ENCODE data around the gene EEIG1. TPM values are rescaled to one million over a fixed set of nuclear protein-coding genes. Genes with fewer than 3 reads are reported as not detected.
A peak's percentile ranks its signal among the peaks of the same experiment; 100 is the strongest.

The EEIG1 gene
- total and polyA plus RNA-seq, 9 of the 15 experiments (the other 6 are each of a cell fraction or from before 2014, with no cell fraction given): 0.17 to 16.7 (median 3.6) TPM

DNA sequence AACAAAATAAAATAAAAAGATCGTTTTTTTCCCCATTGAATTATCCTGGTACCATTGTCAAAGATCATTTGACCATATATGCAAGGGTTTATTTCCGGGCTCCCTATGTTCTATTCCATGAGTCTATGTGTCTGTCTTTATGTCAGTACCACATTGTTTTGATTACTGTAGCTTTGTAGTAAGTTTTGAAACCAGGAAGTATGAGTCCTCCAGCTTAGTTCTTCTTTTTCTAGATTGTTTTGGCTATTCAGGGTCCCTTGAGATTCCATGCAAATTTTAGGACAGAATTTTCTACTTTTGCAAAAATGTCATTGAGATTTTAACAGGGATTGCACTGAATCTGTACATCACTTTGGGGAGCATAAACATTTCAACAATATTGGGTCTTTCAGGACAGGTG is 18.7 kb upstream of the EEIG1 start (continued):
- TF ChIP-seq ELF1 (tag; IDR thresholded peaks at IDR 0.05) (peak; percentile 62; the same call in 1 of the 2 replicates), ADNP (tag; IDR thresholded peaks at IDR 0.05) (peak; percentile 27; the same call in 1 of the 2 replicates), TRIM24 (IDR thresholded peaks at IDR 0.05) (0 out of 4 replicates have a peak, but pooled peaks of 1 of the 2 experiments have one; percentile 32), ETV5 (CRISPR knock-in tag; IDR thresholded peaks at IDR 0.05; ENCODE audit: low read depth) (no peak), ASH1L (IDR thresholded peaks at IDR 0.05; ENCODE audit: borderline replicate concordance, low read depth, partially characterized antibody) (no peak), SRF (CRISPR knock-in tag; IDR thresholded peaks at IDR 0.05) (0 out of 4 replicates have a peak, but pooled peaks of 1 of the 2 experiments have one; percentile 37)
- TF ChIP-seq, protein P1, sequence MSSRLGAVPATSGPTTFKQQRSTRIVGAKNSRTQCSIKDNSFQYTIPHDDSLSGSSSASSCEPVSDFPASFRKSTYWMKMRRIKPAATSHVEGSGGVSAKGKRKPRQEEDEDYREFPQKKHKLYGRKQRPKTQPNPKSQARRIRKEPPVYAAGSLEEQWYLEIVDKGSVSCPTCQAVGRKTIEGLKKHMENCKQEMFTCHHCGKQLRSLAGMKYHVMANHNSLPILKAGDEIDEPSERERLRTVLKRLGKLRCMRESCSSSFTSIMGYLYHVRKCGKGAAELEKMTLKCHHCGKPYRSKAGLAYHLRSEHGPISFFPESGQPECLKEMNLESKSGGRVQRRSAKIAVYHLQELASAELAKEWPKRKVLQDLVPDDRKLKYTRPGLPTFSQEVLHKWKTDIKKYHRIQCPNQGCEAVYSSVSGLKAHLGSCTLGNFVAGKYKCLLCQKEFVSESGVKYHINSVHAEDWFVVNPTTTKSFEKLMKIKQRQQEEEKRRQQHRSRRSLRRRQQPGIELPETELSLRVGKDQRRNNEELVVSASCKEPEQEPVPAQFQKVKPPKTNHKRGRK (tag; IDR thresholded peaks at IDR 0.05): no peak

DNA sequence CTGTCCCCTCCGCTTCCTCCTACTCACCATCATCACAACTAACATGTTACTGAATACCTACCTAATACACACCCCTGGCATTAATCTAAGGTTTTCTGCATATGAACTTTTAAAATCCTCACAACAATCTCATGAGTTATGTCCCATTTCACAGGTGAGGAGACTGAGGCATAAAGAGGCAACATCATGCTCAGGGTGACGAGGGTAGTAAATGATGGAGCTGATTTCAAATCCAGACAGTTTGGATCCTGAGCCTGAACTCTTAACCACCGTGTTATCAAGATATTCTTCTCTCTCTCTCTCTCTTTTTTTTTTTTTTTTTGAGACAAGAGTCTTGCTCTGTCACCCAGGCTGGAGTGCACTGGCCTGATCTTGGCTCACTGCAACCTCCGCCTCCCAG is 12.9 kb upstream of the EEIG1 start:
- BruUV-seq (replicated peaks): no TSS peak
- WGBS (ENCODE audit: insufficient coverage, low coverage, missing lambda C conversion rate): 54% methylated on average over 2 of the region's 4 CpGs
- in situ Hi-C loops (cut with MboI): no loop called here
- TF ChIP-seq XRCC5 (IDR thresholded peaks at IDR 0.05; ENCODE audit: low read depth, low read length): no peak
- 0 out of 4 replicates have a peak, but pooled peaks of 1 of the 2 experiments have one; percentile 15 for TF ChIP-seq HDAC1 (IDR thresholded peaks at IDR 0.05)
- no peak for TF ChIP-seq ZNF280B (CRISPR knock-in tag; IDR thresholded peaks at IDR 0.05)
- no peak for TF ChIP-seq SMAD3 (CRISPR knock-in tag; conservative IDR thresholded peaks at IDR 0.05)
- peak; percentile 97 for TF ChIP-seq RBM25 (IDR thresholded peaks at IDR 0.05; ENCODE audit: low read depth, low read length, severe bottlenecking)
- TF ChIP-seq SMARCA5 (IDR thresholded peaks at IDR 0.05): peak; percentile 89
- no peak for TF ChIP-seq ARID2 (IDR thresholded peaks at IDR 0.05)
- no peak for TF ChIP-seq ZEB2 (IDR thresholded peaks at IDR 0.05)
- peak in 1 of 2 experiments; percentile 58; a peak in 1 of 4 replicates for TF ChIP-seq RCOR1 (IDR thresholded peaks at IDR 0.05; ENCODE audit: borderline replicate concordance in 1 of 2, low read depth in 2 of 2, low read length in 2 of 2)

More for the DNA sequence above, 12.9 kb upstream of the EEIG1 start:
- no peak; the same call in 2 of the 3 replicates for ATAC-seq
- intact Hi-C loops (cut with micrococcal nuclease): no loop called here
- Histone ChIP-seq H3K4me1 (replicated peaks in 1 of 2; ENCODE audit: control insufficient read depth in 2 of 2, insufficient read depth in 2 of 2, low read length in 2 of 2) (peaks cover 5 to 6% of the 10 kb centered on the region in 2 experiments; a peak in 3 of 5 replicates), H3K79me2 (ENCODE audit: control insufficient read depth, insufficient read depth, low read length) (no peaks in the 10 kb centered on the region), H3K9ac (ENCODE audit: insufficient read depth in 1 of 2, low read depth in 2 of 2, low read length in 2 of 2) (no peak overlapping the region), H4K20me1 (replicated peaks; ENCODE audit: control insufficient read depth, insufficient read depth, low read length) (no peaks in the 10 kb centered on the region), H3K27me3 (ENCODE audit: control insufficient read depth in 2 of 2, insufficient read depth in 2 of 2, low read length in 2 of 2) (no peaks in the 10 kb centered on the region), H3K36me3 (ENCODE audit: control insufficient read depth, insufficient read depth, low read length) (no peaks in the 10 kb centered on the region), H3K4me3 (no peak overlapping the region), H3K9me1 (ENCODE audit: control insufficient read depth, insufficient read depth, low read length) (no peaks in the 10 kb centered on the region), H2AFZ (ENCODE audit: low read depth, low read length) (no peak overlapping the region), H3K4me2 (ENCODE audit: insufficient read depth, low read length) (no peak overlapping the region), H3K9me3 (replicated peaks; ENCODE audit: control insufficient read depth, insufficient read depth, low read depth, low read length) (no peaks in the 10 kb centered on the region), H3K27ac (ENCODE audit: extremely low read depth, low read depth, low read length) (no peak overlapping the region)
- POLR2A ChIA-PET: interaction anchor here (1.5 kb wide), 1 partner anchor 14 kb away, joined by 5 read pairs; no protein-coding TSS in a partner anchor
- FAIRE-seq: no peak
- no peak for DNase-seq (ENCODE audit: extremely low read depth in 1 of 4, low spot score in 3 of 4)
- CTCF ChIA-PET (ENCODE audit: low intra/inter-chr PET ratio): no interaction called here

Data from K562 (cell line).